AG10803 (cell line): ENCODE results near the gene RBFOX1.
A peak's percentile ranks its signal among the peaks of the same experiment; 100 is the strongest.

Experiments used
- DNase-seq: peaks from one replicate; pipeline ENCODE4 v3.0.0; 2010; ENCODE audit warnings: low read depth
- H3K4me3 ChIP-seq: 2 replicates; pipeline ENCODE4 v1.5.1; 2011; ENCODE audit warnings: mild to moderate bottlenecking, low read length, control low read depth
- TF ChIP-seq, protein P1 (sequence below): conservative IDR thresholded peaks from 2 replicates; pipeline ENCODE4 v1.5.1; 2011; ENCODE audit warnings: mild to moderate bottlenecking, low read length, control low read depth, inconsistent platforms

The RBFOX1 gene

DNA sequence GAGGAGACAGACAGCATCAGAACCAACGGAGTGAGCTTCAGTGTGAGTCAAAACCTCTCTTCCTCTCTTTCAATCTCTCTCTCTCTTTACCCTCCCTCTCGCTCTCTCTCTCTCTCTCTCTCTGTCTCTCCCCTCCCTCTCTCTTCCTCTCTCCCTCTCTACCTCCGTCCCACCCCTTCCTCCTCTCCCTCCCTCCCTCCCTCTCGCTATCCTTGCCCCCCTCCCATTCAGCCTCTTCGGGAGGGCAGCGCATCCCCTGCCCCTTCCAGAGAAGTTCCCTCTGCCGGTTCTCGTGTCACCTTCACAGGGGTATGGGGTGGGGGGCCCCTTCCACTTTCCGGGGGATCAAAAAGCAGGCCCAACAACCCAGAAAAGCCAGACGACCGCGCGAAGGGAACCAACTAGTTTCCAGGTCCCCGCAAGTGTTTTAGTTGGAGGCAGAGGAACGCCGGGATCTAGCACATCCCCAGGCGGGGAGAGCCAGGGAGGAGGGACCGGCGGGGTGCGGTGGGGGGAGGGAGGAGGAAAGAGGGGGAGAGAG, 28.9 kb upstream of the RBFOX1 start:
- H3K4me3 ChIP-seq, result no peak overlapping the region
- no peak for DNase-seq
- TF ChIP-seq, protein P1, sequence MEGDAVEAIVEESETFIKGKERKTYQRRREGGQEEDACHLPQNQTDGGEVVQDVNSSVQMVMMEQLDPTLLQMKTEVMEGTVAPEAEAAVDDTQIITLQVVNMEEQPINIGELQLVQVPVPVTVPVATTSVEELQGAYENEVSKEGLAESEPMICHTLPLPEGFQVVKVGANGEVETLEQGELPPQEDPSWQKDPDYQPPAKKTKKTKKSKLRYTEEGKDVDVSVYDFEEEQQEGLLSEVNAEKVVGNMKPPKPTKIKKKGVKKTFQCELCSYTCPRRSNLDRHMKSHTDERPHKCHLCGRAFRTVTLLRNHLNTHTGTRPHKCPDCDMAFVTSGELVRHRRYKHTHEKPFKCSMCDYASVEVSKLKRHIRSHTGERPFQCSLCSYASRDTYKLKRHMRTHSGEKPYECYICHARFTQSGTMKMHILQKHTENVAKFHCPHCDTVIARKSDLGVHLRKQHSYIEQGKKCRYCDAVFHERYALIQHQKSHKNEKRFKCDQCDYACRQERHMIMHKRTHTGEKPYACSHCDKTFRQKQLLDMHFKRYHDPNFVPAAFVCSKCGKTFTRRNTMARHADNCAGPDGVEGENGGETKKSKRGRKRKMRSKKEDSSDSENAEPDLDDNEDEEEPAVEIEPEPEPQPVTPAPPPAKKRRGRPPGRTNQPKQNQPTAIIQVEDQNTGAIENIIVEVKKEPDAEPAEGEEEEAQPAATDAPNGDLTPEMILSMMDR, result no peak

- no peak overlapping the region for H3K4me3 ChIP-seq
- TF ChIP-seq, protein P1, result no peak
- DNase-seq, result no peak
These were observed 28.4 kb upstream of the RBFOX1 start for GRCh38 chr16:7304279-7304678.

- DNase-seq, result no peak
- no peak overlapping the region for H3K4me3 ChIP-seq
- TF ChIP-seq, protein P1, result no peak
These were observed 27.7 kb upstream of the RBFOX1 start for GRCh38 chr16:7304958-7305357.

GRCh38 chr16:7313170-7313569, 19.5 kb upstream of the RBFOX1 start:
- TF ChIP-seq, protein P1, result peak; percentile 30
- DNase-seq, result no peak
- no peak overlapping the region for H3K4me3 ChIP-seq

- TF ChIP-seq, protein P1, result no peak
- DNase-seq, result no peak
- no peak overlapping the region for H3K4me3 ChIP-seq
These were observed 18.5 kb upstream of the RBFOX1 start for GRCh38 chr16:7314163-7314562.

- H3K4me3 ChIP-seq, result no peak overlapping the region
- TF ChIP-seq, protein P1, result no peak
These were observed 16.8 kb upstream of the RBFOX1 start for GRCh38 chr16:7315813-7316212.

GRCh38 chr16:7316281-7316888, 16.3 kb upstream of the RBFOX1 start:
- TF ChIP-seq, protein P1, result no peak
- no peak for DNase-seq

More at GRCh38 chr16:7315813-7316212, 16.8 kb upstream of the RBFOX1 start:
- DNase-seq, result no peak

More at GRCh38 chr16:7316281-7316888, 16.3 kb upstream of the RBFOX1 start:
- H3K4me3 ChIP-seq, result no peak overlapping the region
